ENCODE data around the gene VSTM2B.

- no peak for TF ChIP-seq CTCF (IDR thresholded peaks at IDR 0.05)
- no peak for TF ChIP-seq POLR2A (IDR thresholded peaks at IDR 0.05)
Measured at GRCh38 chr19:29514525-29515232, 11.1 kb upstream of the VSTM2B start.
